Activated CD4-positive, CD25-positive, alpha-beta regulatory T cell treated with anti-CD3 and anti-CD28 coated beads, Interleukin-2, amount 50 U/mL, for 24 hours (primary cell): Measurements from ENCODE around the gene SCGN.

ENCODE experiments used
- ATAC-seq, 2 donors: fragments of 150-1000 bp; cut with Tn5 transposase; one replicate each; pipeline ENCODE4 v1.10.0; 2021; ENCODE audit warnings: mild to moderate bottlenecking in 1 of 2, moderate library complexity in 1 of 2

The SCGN gene

DNA sequence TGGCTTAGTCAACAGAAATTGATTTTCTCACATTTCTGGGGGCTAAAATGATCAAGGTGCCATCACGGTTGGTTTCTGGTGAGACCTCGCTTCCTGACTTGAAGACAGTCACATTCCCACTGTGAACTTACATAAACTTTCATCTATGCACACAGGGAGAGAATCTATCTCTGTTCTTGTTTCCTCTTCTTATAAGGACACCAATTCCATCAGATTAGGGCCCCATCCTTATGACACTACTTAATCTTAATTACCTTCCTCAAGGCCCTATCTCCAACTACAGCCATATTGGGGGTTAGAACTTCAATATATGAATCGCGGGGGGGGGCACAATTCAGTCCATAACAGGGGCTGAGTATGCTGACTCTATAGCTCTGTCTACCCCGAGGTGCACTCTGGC, 10.6 kb upstream of the SCGN start:
- ATAC-seq = no peak

GRCh38 chr6:25641940-25642666, 9.9 kb upstream of the SCGN start:
- no peak for ATAC-seq

DNA sequence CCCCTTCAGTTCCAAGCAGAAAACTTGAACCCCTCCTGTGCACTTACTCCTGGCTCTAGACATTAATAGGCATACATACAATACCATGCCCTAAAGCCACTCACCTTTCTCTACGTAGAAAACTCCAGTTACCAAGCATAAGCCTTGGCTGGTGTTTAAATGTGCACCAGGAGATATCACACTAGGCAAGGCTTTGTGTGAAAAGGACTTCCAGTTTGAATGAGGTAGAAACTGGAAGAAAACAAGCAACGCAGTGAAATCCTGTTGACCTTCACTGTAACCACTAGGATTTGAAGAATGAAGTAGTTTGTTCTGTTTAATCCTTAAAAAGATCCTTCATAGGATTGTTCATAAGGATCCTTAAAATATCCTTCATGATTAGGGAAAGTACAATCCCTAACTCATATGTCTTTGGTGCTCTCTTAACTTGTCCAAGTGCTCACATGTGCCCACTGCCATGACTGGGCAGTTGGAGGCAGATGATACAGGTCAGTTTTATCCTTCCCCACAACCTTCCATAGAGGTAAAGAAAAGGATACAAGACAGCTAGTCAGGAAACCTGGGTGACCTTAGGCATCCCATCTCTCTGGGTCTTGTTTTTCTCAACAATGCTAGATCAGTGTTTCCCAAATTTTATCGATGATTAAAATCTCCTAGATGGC, 9.2 kb upstream of the SCGN start:
- ATAC-seq = no peak

DNA sequence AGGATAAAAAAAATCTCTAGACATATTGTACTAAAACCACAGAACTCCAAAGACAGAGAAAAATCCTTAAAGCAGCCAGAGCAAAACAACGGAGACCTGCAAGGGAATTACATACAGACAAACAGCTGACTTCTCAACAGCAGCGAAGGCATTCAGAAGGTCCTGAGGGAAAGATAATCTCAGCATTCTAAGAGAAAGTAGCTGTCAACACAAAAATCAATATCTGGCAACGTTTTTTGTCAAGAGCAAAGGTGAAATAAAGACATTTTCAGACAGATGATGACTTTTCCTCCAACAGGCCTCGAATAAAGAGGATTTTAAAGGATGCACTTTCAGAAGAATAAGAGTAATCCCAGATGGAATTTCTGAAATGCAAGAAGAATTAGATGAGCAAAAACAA, 6.1 kb upstream of the SCGN start:
- ATAC-seq = no peak

DNA sequence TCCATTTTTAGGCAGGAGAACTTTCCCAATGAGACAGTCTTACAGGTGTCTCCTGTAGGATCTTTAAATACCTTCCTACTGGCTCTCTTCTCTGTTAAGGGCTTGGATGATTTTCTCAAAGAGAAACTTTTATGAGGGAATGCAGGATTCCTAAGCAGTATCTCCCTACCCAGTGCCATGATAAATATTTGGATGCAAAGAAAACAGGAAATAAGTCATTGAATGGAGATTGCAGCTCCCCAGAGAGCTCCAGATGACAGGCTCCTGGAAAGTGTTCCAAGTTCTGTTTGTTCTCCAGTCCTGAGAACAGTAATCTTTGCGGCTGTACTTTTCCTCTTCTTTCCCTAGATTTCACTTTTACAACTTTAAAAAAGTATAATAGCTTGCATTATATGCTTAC, 2.4 kb upstream of the SCGN start:
- ATAC-seq = no peak

- no peak for ATAC-seq
Observed at GRCh38 chr6:25655723-25656122, 3.7 kb downstream of the SCGN start.

- no peak for ATAC-seq
Observed at GRCh38 chr6:25659633-25660368, 7.8 kb downstream of the SCGN start.

DNA sequence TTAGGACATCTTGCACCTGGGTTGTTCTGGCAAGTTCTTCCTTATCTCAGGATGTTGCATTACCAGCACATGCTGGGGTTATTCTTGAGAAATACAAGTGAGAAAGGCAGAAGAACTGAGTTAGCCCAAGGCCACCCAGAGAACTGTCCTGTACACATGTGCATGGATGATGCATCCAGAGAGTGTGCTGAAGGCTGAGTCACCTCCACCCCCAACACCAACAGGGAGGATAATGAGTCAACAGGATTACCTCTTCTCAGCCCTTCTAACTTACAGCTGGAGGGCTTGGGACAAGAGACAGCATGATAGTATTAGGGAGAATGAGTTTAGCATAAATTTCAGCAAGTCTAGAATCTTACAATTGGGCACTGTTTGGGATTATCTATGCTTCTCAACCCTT, 8.5 kb downstream of the SCGN start:
- peak; percentile 70 to 75 for ATAC-seq

DNA sequence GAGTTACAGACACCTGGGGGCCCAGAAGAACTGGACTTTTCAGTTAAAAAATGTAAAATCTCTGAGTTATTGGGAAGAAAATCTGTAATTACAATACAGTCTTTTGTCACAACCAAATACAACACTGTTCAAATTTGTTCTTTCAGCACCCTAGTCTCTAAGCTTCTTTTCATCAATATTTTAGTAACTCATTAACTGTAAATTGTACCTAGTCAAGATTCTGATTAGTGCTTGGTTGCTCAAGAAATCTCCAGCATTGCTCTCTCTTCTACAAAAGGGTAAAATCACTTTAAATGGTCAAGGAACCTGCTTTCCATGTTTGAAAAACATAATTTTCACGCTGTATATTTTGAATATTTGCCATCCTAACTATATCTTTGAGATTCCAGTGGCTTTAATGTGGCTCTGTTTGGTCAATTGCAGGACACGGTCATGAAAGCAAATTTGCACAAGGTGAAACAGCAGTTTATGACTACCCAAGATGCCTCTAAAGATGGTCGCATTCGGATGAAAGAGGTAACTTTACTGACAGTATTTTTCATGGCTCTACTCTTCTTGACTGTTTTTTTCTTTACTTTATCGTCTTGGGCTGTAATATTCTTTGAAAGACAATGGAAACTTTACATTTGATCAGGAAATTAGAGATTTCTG, 9.2 kb downstream of the SCGN start:
- no peak for ATAC-seq

DNA sequence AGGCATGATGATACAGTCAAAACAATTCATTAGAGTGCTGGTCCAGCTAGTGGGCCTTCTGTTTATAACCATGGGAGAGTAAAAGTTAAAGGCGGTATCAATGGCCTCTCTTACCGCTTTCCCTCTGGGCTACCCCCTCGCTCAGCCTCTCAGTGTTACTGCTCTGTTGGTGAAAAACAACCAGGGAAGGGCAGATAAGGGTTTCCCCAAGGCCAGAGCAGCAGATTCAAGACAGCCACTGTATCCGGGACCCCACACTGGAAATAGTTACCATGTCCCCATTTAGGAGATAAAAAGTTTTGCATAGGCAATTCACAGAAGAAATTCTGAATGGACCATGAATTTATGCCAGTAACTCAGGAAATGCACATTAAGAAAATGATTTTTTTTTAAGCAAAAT, 13.4 kb downstream of the SCGN start:
- no peak for ATAC-seq

GRCh38 chr6:25669413-25669812, 17.4 kb downstream of the SCGN start:
- ATAC-seq = no peak

- no peak for ATAC-seq
Observed at GRCh38 chr6:25670208-25670607, 18.2 kb downstream of the SCGN start.

DNA sequence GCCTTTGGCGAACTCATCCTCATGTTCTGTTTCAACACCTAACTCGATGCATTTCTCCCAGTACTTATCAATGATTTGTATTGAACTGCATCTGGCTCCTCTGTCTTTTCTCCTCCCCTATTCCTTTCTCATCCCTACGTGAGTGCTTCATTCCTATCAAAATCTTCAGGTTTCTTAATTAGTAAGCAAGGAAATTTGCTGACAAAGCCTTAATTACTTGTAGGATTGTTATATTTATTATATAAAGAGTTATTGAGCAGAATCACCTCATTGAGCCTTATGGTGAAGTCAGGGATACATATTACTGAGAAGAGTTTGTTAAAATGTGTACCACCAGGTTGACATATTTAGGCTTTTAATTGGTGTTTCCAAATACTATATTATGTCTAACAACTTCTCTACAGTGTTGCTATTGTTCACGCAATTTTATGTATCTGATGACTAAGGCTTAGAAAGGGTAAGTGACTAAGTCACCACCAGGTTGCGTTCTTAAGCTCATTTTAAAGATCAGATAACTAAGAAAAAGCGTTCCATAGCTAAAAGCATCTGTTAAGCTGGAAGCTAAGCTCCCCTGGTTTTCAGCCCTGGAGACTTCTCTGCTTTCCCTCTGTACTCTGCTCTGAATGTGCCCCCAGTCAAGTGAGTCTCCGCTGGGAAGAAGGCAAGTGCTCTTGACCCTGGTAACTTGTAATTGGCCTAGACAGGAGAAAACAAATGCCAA, 18.9 kb downstream of the SCGN start:
- no peak for ATAC-seq

GRCh38 chr6:25671652-25672051, 19.6 kb downstream of the SCGN start:
- ATAC-seq = no peak

- ATAC-seq = no peak
Observed at GRCh38 chr6:25675167-25675566, 23.2 kb downstream of the SCGN start.

DNA sequence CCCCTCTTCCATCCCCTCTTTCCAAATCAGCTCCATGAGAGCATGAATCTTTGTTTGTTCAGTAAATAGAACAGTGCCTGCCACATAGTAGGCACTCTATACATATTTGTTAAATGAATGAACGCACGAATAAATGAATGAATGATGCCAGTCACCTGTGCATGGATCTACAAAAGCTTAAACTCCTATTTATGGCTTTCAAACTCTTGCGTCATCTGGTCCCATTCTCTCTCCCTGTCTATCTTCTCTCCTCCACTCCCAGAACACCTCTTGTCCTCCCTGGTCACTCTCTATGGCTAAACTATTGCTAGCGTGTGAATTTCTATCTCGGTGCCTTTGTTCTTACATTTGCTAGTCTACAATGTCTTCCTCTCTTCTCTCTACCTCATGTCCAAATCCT, 24.8 kb downstream of the SCGN start:
- ATAC-seq = no peak

GRCh38 chr6:25681848-25682247, 29.8 kb downstream of the SCGN start:
- ATAC-seq = no peak

- no peak for ATAC-seq
Observed at GRCh38 chr6:25682324-25682723, 30.3 kb downstream of the SCGN start.

GRCh38 chr6:25684565-25684964, 32.5 kb downstream of the SCGN start:
- ATAC-seq = no peak

DNA sequence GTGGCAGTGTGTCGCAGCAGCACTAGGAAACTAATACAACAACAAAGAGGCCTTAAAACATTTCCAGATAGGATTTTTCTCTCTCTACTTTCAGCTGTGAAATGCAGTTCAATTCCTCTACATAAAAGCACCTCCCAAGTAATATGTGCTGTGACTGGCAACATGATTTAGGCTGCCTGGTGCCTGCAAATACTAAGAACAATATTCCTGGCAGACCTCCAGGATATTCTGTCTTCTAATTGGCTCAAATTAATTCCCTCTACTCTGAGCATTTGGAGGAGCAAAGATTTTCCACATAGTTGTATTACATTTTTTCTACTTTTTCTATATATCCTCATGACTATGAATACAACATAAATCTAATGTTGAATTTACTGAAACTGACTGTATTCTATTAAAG, 33.2 kb downstream of the SCGN start:
- ATAC-seq = no peak

- no peak for ATAC-seq
Observed at GRCh38 chr6:25685896-25686295, 33.9 kb downstream of the SCGN start.

DNA sequence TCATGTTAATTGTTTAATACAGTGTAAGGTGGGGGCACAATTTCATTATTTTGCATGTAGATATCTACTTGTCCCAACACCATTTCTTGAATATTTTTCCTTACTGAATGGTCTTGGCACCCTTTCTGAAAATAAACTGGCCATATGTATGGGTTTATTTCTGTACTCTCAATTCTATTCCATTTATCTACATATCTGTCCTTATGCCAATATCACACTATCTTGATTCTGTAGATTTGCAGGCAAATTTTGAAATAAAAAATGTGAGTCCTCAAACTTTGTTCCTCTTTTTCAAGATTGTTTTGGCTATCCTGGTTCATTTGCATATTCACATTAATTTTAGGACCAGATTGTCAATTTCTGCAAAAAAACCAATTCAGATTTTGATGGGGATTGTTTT, 34.8 kb downstream of the SCGN start:
- ATAC-seq = no peak

GRCh38 chr6:25689966-25690365, 38.0 kb downstream of the SCGN start:
- ATAC-seq = no peak
